Upper lobe of left lung (tissue), 6 donors: ENCODE results near the gene MYBL2. TPM values are rescaled to one million over a fixed set of nuclear protein-coding genes. Genes with fewer than 3 reads are reported as not detected.

Experiments used
- ATAC-seq, 2 donors: fragments of 200-7000 bp; cut with Tn5 transposase; one replicate each; pipeline ENCODE4 v1.9.1; 2022; ENCODE audit warnings: mild to moderate bottlenecking in 2 of 2, moderate library complexity in 2 of 2; ENCODE audit not compliant: low FRiP score in 2 of 2
- DNase-seq, 2 donors: peaks; one replicate each; pipeline ENCODE4 v3.0.0-alpha.2; 2019 to 2020
- H3K27ac ChIP-seq, 4 donors: fragments of 200-600 bp; sonication (generic); one replicate each; pipeline ENCODE4 v1.5.1; 2016 to 2019
- H3K27me3 ChIP-seq, 4 donors: fragments of 200-600 bp; sonication (generic); one replicate each; pipeline ENCODE4 v1.5.1; 2017 to 2019
- H3K36me3 ChIP-seq, 4 donors: fragments of 200-600 bp; sonication (generic); one replicate each; pipeline ENCODE4 v1.5.1; 2016 to 2019
- H3K4me1 ChIP-seq, 4 donors: fragments of 200-600 bp; sonication (generic); one replicate each; pipeline ENCODE4 v1.5.1; 2018 to 2019
- H3K4me3 ChIP-seq, 4 donors: fragments of 200-600 bp; sonication (generic); one replicate each; pipeline ENCODE4 v1.5.1; 2017 to 2019; ENCODE audit warnings: mild to moderate bottlenecking in 2 of 4, moderate library complexity in 1 of 4
- H3K9me3 ChIP-seq, 4 donors: fragments of 200-600 bp; sonication (generic); one replicate each; pipeline ENCODE4 v1.5.1; 2018 to 2019
- EP300 ChIP-seq, 4 donors: sonication (generic); formaldehyde crosslinking; IDR thresholded peaks; one replicate each; pipeline ENCODE4 v1.5.1; 2017; ENCODE audit warnings: antibody characterized with exemption in 4 of 4, control low read depth in 2 of 4
- POLR2A ChIP-seq, 4 donors: fragments of 450-650 bp; IDR thresholded peaks; one replicate each; pipeline ENCODE4 v1.5.1; 2016 to 2017; ENCODE audit warnings: antibody characterized with exemption in 4 of 4, mild to moderate bottlenecking in 2 of 4
- POLR2AphosphoS5 ChIP-seq, 2 donors: sonication (generic); formaldehyde crosslinking; IDR thresholded peaks; one replicate each; pipeline ENCODE4 v1.5.1; 2017; ENCODE audit warnings: antibody characterized with exemption in 2 of 2
- WGBS, 2 donors: methylation state at CpG; one replicate each; pipeline ENCODE4 v1.1.5; 2017 to 2018; 5-methylcytosine and 5-hydroxymethylcytosine counted together
- total RNA-seq, 6 donors: library from RNA; depleted of rRNA in 4 of 6; stranded (reverse); fragments of >200 nt in 4 of 6; gene quantifications; one replicate each; pipeline versions ENCODE4 v1.1.0 to v1.2.1, GENCODE V29; 2016 to 2021
- TF ChIP-seq, protein P1 (sequence below), 6 experiments: fragments of 450-650 bp in 4 of 6; fragments of 200-600 bp in 2 of 6; sonication (generic) in 2 of 6; IDR thresholded peaks; one replicate each; pipeline ENCODE4 v1.5.1; 2016 to 2019; ENCODE audit warnings: antibody characterized with exemption in 6 of 6
- donor health status: DM: no; HTN: no; CAD: no; lungs with moderate emphysema.
- donor health status: DM: no; HTN: yes; CAD: no; lungs with severe emphysema.

The MYBL2 gene
- total RNA-seq, 6 donors from 2014 or later: under 0.01 to 3.5 (median 1.4) TPM

DNA sequence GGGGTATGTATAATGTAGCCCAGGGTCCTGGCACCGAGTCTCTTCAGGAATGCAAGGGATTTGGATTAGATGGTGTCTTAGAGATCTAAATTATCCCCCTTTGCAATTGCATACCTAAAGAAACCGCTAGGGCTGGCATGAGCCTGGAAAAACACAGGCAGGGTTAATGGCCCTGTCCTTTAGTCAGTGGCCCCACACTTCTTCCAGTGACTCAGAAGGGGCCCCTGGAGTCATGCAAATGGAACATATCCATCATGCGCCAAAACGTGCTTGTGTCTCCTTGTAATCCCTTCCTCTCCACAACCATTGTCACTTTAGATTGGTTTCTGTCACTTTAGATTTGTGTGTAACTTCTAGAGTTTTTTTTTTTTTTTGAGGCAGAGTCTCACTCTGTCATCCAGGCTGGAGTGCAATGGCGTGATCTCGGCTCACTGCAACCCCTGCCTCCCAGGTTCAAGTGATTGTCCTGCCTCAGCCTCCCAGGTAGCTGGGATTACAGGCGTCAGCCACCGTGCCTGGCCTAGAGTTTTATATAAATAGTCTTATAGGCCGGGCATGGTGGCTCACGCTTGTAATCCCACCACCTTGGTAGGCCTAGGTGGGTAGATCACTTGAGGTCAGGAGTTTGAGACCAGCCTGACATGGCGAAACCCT, 8.7 kb upstream of the MYBL2 start:
- Histone ChIP-seq H3K9me3 (no peaks in the 10 kb centered on the region), H3K27me3 (no peaks in the 10 kb centered on the region), H3K4me1 (peaks cover 0 to 17% (median 5%) of the 10 kb centered on the region in 4 donors), H3K27ac (peak overlapping the region in 2 of 4 donors; percentile 70 to 74), H3K4me3 (peak overlapping the region in 3 of 4 donors; percentile 60 to 63 (median 62)), H3K36me3 (no peaks in the 10 kb centered on the region)
- TF ChIP-seq, protein P1, sequence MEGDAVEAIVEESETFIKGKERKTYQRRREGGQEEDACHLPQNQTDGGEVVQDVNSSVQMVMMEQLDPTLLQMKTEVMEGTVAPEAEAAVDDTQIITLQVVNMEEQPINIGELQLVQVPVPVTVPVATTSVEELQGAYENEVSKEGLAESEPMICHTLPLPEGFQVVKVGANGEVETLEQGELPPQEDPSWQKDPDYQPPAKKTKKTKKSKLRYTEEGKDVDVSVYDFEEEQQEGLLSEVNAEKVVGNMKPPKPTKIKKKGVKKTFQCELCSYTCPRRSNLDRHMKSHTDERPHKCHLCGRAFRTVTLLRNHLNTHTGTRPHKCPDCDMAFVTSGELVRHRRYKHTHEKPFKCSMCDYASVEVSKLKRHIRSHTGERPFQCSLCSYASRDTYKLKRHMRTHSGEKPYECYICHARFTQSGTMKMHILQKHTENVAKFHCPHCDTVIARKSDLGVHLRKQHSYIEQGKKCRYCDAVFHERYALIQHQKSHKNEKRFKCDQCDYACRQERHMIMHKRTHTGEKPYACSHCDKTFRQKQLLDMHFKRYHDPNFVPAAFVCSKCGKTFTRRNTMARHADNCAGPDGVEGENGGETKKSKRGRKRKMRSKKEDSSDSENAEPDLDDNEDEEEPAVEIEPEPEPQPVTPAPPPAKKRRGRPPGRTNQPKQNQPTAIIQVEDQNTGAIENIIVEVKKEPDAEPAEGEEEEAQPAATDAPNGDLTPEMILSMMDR (IDR thresholded peaks at IDR 0.05): no peak
- TF ChIP-seq POLR2AphosphoS5 (IDR thresholded peaks at IDR 0.05) (no peak), POLR2A (IDR thresholded peaks at IDR 0.05) (no peak), EP300 (IDR thresholded peaks at IDR 0.05) (no peak)
- no peak for ATAC-seq
- 73 to 74% methylated on average over 10 to 11 of the region's 11 CpGs for WGBS, 2 donors
- DNase-seq: no peak

DNA sequence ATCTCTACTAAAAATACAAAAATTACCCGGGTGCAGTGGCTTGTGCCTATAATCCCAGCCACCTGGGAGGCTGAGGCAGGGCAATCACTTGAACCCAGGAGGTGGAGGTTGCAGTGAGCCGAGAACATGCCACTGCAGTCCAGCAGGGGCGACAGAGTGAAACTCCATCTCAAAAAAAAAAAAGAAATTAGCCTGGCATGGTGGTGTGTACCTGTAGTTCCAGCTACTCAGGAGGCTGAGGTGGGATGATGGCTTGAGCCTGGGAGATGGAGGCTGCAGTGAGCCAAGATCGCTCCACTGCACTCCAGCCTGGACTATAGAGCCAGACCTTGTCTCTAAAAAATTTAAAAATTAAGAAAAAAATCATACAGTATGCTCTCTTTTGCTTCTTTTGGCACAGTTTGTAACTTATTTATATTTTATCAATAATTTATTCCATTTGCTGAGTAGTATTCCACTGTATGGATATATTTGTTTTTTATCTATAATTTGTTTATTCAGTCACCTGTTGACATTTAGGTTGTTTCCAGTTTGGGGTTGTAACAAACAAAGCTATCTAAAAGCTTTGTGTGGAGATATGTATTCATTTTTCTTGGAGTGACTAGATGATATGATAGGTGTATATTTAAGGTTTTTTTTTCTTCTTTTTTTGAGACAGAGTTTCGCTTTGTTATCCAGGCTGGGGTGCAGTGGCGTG, 8.0 kb upstream of the MYBL2 start:
- no peak for TF ChIP-seq POLR2A (IDR thresholded peaks at IDR 0.05)
- TF ChIP-seq POLR2AphosphoS5 (IDR thresholded peaks at IDR 0.05): no peak
- TF ChIP-seq EP300 (IDR thresholded peaks at IDR 0.05): no peak
- TF ChIP-seq, protein P1 (IDR thresholded peaks at IDR 0.05): no peak
- no peak for DNase-seq
- Histone ChIP-seq H3K27me3 (no peaks in the 10 kb centered on the region), H3K27ac (no peak overlapping the region), H3K9me3 (no peaks in the 10 kb centered on the region), H3K36me3 (no peaks in the 10 kb centered on the region), H3K4me3 (no peak overlapping the region), H3K4me1 (peaks cover 0 to 17% (median 5%) of the 10 kb centered on the region in 4 donors)
- WGBS, 2 donors: 87 to 88% methylated on average over 6 of the region's 6 CpGs
- ATAC-seq: no peak

DNA sequence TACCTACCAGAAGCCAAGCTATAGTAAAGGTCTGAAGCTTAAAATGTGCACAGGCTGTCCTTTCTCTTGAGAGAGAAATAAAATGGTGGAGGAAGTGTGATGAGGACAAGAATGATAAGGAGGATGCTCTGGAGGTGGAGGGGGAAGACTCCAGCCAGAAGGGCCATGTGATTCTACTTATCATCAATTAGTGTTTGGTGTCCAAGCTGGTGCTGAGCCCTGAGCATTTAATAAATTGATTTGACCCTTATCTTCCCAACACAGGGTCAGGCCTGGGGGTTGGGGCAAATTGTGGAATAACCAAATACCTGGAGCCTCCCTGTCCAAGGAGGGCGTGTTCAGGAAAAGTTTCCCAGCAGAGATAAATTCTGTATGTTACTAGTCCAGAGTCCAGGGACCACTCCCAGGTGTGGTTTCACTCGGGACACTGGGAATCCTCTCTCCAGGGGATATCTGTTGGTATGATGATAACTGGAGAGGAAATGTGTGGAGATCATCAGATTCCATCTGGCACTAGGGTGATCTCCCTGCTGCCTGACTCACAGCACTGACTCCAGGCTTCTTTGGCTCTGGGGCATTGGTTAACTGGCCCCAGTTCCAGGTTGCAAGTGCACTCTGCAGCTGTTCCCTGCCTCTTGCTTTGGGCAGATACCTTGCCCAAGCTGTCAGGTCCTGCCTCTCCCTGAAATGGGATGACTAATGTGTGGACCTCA, 3.8 kb upstream of the MYBL2 start:
- TF ChIP-seq POLR2AphosphoS5 (IDR thresholded peaks at IDR 0.05): no peak
- peaks cover 0 to 15% (median 6%) of the 10 kb centered on the region in 4 donors for H3K27me3 ChIP-seq
- peaks cover 10 to 18% (median 13%) of the 10 kb centered on the region in 4 donors for H3K4me1 ChIP-seq
- ATAC-seq (no peak), DNase-seq (no peak)
- H3K36me3 ChIP-seq: no peaks in the 10 kb centered on the region
- H3K27ac ChIP-seq: no peak overlapping the region
- H3K9me3 ChIP-seq: no peaks in the 10 kb centered on the region
- WGBS, 2 donors: 64 to 69% methylated on average over 2 of the region's 2 CpGs
- H3K4me3 ChIP-seq: no peak overlapping the region

DNA sequence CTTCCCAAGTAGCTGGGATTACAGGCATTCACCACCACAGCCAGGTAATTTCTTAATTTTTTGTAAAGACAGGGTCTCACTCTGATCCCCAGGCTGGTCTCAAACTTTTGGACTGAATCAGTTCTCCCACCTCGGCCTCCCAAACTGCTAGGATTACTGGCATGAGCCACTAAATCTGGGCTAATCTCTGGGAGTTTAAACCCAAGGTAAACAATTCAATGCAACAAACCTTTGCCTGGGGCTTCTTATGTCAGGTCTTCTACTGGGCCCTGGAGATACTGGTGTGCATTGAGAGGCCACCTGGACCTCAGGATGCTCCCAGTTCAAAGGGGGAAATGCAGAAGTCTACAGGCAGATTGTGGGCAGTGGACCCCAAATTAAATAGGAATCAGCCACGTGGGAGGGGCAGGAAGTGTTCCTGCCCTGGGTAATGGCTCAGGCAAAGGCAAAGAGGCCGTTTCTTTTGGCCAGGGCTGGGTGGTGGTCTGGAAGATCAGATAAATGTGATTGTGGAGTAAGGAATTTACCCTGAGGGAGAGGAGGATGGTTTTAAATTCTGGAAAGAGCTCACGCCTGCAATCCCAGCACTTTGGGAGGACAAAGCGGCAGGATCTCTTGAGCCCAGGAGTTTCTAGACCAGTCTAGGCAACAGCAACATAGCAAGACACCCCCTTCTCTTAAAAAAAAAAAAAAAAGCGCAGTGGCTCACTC, 1.3 kb upstream of the MYBL2 start:
- no peak for ATAC-seq
- H3K27ac ChIP-seq: no peak overlapping the region
- H3K9me3 ChIP-seq: no peaks in the 10 kb centered on the region
- peaks cover 9 to 17% (median 13%) of the 10 kb centered on the region in 4 donors for H3K4me1 ChIP-seq
- no peaks in the 10 kb centered on the region for H3K36me3 ChIP-seq
- no peak for DNase-seq
- WGBS, 2 donors: 73 to 81% methylated on average over 6 of the region's 6 CpGs
- no peak overlapping the region for H3K4me3 ChIP-seq
- TF ChIP-seq EP300 (IDR thresholded peaks at IDR 0.05) (no peak), POLR2A (IDR thresholded peaks at IDR 0.05) (no peak)
- TF ChIP-seq, protein P1 (IDR thresholded peaks at IDR 0.05): no peak
- peaks cover 0 to 15% (median 6%) of the 10 kb centered on the region in 4 donors for H3K27me3 ChIP-seq
